HG03571 (cell line): ENCODE results near the gene SP6.

ENCODE experiments used
- ATAC-seq: cut with Tn5 transposase; IDR thresholded peaks from one replicate; pipeline ENCODE4 v1.9.1; 2021; ENCODE audit not compliant: unreplicated experiment

Gene SP6

DNA sequence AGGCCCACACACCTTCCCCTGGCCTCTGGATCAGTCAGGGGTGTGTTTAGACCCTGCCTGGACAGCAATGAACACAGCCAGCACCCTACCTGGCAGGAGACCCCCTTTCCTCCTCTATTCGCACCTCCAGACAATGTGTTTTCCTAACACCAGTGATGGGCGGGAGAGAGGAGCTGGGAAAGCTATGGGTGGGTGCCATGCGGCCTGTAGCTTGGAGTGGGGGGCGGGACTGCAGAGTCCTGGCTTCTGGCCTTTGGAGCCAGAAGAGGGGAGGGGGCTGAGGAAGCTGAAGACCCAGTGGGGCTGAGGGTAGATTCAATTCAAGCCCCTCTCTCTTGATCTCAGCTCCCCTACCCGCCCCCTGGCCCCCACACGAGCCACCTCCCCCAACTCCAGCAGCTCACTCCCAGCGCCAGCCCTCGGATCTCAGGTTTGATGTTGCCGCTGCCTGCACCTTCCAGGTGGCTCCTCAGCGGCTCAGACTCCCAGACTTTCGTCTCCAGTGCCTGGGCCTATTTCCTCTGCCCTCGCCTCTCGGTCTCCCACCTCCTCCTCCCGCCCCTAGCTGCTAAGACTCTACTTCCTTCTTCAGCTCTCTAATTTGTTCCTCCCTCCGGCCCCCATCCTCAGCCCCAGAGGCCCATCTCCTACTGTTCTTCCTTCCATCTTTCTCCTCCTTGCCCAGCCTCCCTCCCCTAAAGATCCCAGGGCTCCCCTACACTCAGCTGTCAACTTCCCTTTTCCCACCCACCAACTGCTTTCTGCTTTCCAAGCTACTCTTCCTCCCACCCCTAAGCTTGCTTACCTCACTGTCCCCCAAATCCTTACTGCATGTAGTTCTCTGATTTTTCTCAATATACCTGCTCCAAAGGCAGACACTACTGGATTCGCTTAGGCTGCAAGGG is 6.8 kb upstream of the SP6 start:
- no peak for ATAC-seq

DNA sequence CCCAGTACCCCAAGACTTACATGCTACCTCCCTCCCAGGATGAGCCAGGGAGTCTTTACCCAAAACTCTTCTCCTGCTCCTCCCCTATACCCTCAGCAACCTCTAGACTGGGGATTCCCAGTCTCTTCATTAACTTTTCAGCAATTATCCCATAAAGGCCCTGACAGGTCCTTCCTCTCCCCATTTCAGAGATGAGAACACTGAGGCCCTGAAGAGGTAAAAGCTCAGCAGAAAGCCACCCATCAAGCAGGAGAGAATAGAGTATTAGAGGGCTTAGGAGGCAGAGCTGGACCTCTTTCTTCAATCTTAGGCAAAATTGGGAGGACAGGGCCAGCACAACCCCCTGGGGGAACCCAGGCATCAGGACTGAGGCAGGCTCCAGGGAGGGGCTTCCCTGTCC is 5.9 kb upstream of the SP6 start:
- no peak for ATAC-seq

DNA sequence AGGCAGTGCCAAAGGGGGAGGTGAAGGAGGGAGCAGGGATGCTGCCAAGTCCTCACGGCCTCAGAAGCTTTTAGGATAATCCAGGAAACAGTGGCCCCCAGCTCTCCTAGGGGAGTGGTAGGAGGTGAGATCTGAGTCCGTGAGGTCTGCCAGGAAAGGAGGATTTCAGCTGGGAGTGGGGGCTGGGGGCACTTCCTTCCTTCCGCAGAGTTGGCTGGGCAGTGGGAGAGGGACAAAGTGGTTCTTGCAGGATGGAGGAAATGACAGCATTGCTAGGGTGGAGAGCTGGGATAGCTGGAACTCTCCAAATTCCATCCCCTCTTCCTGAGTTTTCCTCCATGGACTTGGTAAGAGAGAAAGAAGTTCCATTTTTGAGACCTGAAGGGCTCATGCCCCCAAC is 4.8 kb upstream of the SP6 start:
- no peak for ATAC-seq

DNA sequence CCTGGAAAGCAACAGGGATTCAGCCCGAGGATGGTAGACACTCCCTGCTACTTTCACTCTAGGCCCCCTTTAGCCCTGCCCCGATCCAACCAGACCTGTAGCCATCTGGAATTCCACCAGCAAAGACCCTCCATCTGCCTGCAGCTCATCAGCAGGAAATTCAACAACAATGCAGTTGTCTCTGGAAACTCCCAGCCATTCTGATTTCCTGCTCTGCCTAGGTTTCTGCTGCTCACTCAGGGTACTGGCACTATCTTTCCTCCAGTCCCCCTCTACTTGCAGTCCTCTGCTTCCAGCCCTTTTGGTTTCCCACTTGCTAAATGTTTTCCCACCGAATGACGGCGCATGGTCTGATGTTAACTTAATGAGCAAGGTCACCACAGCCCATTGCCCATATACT is 2.7 kb upstream of the SP6 start:
- ATAC-seq, result no peak

DNA sequence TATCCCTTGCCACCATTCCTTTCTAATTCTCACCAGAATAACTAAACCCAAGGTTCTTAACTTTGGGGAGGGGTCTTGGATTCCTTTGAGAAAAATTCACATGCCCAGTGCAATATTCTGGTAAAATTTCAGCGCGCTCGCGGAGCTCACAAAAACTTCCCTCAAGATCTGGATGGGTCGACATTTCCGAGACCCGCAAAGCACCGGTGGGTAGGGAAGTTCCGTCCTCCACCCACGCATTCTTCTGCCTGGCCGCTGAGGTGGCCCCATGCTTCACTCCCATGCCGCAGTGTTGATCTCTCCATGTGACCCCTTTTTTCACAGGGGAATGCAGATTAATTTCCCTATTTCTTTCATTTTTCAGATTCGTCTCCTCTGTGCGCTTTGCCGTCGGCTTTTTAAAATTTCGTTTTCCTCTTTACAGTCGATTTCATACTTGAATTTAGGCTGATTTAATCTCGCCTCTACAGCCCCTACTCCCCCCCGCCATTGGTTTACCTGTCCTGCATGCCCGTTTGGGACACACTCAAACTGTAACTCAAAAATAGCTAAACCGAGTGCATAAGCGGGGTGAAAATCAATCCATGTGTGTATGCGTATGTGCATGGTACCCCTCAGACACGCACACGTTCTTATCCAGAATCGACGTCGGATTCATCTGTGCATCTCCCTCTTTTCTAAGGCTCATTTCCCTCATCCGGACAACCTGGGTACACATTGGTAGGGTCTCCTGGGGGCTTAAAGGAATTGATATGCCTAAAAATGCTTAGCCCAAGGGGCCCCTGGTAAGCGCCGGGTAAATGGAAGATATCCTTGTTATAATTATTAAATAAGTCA is 1.4 kb upstream of the SP6 start:
- no peak for ATAC-seq

DNA sequence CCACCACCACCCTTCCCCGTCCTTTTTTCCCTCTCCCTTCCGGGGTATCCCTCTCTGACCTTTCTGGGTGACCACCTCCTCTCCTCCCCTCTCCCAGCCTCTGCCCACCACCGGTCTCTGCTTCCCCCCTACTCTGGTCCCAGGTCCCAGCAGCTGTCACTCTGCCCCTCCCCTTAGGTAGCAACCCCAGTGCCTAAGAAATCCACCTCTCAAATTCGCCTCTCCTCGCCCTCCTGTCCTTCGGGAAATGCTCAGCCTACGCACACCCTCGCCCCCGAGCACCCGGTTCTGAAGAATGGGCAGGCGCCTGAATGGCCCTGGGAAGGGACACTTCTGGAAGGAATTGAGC is 775 bp upstream of the SP6 start:
- ATAC-seq, result no peak

DNA sequence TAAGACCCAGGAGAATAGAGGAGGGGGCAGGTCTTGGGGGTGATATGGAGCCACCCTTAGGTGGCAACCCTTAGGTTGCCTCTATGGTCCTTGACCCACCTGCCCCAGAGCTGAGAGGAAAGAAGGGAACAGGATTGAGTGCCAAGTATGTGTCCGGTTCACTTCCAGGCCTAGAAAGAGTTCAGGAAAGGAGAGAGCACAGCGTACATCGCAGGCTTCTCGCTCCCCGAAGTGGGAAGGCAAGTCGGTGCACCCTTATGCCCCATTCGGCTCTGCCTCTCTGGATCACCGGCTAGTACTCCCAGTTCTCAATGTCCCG is 631 bp downstream of the SP6 start:
- no peak for ATAC-seq

DNA sequence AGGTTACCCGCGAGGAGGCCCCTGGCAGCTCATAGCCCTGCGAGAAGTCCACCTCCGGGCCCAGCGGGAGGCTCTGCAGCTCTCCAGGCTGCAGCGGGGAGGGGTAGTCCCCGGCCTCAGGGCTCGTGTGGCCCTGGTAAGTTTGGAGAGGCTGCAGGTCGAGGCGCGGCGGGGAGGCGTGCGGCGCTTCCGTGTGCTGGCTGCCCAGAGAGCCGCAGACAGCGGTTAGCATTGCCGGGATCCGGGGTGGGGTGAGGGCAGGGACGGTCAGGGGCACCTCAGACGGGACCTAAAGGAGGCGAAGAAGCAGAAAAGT is 2.8 kb downstream of the SP6 start:
- no peak for ATAC-seq

DNA sequence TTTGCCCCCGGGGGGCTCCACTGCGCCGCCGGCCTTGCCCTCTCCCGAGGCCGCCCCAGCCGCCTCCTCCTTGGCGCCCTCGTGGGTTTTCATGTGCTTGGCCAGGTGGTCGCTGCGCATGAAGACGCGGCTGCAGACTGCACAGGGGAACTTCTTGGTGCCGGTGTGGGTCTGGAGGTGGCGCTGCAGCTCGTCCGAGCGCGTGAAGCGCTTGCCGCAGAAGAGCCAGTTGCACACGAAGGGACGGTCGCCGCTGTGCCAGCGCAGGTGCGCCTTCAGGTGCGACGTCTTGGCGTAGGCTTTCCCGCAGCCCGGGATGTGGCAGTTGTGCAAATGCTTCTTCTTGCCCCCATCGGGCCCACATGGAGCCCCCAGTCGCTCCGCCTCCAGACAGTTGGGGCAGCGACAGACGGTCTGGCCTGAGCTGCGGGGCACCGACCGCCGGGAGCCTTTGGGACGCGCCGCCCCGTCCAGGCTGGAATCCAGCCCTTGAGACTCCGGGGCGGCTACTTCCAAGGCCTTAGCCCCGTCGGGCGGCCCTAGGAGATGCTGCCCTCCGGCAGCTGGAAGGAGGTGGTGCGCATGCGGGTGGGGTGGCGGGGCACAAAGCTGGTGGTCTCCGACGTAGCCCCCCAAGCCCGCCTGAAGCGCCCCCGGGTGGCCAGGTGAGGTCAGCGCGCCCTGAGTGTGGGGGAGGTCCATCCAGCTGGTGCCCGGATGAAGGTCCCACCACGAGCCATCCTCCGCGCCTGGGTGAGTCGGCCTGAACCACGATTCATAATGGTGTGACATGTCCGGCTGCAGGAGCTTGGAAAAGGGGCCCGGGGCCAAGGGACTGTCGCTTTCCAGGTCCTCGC is 3.4 kb downstream of the SP6 start:
- ATAC-seq, result no peak

DNA sequence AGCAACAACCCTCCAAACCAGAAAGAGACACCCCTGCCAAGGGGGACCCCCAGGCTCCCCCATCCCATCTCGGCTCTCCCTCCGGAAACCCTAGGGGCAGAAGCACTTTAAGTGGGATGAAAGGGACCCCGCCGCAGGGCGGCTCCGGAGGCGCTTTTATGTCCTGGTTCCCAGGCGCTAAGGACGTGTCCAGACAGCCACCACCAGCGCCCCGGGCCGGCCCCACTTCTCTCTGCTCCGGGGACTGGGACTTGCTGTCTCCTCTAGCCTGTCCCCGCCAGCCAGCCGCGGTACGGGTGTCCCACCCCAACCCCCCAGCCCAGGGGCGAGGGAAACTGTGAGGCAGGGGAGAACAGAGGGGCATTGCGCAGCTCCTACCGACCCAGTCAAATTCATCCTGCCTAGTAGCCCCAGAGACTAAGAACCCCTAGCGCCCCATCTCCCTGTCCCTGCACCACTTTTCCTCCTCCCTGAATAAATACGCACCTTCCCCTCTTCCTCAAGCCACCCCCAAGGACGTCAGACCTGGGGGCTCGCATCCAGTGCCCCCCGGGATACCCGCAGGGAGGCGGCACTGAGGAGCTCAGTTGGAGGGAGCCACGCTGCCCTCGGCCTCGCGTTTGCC is 4.1 kb downstream of the SP6 start:
- ATAC-seq, result no peak

DNA sequence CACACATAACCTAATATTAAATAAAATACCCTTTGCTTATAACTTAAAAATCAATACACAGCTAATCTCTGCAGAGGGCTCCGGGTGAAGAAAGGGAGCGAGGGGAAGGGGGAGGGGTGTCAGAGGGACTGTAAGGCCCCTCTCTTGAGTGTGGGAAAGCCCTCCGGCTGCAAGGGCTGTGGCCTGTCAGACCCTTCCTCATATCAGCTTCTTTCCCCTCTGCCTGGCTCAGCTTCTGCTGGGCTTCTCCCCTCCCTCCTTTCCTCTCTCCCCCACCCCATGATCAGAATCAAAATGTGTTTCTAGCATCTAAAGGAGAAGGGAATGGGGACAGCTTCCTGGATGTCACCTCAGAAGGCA is 5.3 kb downstream of the SP6 start:
- no peak for ATAC-seq

DNA sequence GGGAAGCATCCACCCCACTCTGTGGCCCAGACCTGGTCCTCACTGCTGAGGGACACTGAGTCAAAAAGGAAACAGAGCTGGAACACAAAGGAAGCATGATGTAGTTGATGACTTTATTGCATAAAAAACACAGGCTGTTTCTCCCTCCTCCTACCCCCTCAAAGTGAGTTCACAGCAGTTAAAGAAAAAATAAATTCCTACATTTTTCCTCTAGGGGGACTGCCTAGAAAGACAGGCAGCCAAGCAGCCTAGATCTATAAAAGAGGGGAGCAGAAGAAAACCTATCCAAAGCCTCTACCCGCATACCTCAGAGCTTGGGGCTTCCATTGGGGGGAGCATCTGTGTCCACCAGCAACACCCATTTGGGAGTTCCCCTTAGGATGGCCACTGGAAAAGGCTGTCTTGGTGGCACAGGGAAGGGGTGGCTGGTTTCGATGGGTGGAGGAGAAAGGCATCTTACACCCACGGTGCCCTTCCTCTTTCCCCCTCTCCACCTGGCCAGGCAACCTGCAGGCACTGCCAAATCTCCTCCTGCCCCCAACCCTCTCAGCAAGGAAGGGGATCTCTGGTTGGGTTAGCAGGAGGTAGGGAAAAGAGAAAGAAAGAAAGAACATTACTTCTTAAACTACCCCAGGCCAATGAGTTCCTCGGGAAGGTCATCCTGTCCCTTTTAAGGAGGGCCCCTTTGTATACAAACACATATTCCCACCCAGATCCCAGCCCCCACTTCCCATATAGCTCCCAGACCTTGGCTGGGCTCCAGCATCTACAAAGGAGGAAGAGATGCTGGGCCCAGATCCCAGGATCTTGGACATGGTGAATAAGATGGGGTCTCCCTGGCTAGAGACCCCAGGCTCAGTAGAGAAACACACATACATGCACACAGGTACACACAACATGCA is 5.9 kb downstream of the SP6 start:
- no peak for ATAC-seq

DNA sequence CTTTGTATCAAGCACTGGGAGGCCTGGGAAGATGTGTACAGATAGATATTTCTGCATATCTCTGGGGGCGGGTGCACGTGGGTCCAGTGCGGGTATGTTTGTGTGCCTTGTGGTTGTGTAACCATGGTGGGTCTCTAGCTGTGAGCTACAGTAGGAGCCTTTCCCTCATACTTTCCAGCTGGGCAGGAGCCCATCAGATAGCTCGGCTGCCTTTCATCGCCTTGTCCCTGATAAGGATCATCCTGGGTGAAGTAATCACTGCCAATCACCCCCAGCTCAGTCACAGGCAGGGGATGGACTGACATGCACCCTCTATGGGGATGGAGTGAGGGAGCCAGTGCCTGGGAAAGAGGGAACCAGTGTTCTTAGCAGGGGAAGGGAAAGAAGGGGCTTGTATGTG is 6.7 kb downstream of the SP6 start:
- no peak for ATAC-seq

DNA sequence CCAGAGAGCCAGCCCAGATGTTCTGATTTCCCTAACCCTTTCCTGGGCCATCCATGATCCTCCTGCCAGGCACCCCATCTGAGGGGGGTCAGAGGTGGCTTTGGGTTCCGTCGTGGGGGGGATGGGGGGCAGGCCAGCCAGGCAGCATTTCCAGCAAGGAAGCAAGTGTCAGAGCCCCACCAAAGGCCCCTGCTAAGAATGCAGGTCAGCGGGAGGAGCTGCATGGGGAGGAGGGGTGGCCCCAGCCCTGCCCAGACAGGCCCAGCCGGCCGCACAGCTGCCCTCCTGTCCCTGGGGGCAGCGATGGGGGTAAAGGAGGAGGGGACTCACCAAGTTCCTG is 7.6 kb downstream of the SP6 start:
- ATAC-seq, result no peak

DNA sequence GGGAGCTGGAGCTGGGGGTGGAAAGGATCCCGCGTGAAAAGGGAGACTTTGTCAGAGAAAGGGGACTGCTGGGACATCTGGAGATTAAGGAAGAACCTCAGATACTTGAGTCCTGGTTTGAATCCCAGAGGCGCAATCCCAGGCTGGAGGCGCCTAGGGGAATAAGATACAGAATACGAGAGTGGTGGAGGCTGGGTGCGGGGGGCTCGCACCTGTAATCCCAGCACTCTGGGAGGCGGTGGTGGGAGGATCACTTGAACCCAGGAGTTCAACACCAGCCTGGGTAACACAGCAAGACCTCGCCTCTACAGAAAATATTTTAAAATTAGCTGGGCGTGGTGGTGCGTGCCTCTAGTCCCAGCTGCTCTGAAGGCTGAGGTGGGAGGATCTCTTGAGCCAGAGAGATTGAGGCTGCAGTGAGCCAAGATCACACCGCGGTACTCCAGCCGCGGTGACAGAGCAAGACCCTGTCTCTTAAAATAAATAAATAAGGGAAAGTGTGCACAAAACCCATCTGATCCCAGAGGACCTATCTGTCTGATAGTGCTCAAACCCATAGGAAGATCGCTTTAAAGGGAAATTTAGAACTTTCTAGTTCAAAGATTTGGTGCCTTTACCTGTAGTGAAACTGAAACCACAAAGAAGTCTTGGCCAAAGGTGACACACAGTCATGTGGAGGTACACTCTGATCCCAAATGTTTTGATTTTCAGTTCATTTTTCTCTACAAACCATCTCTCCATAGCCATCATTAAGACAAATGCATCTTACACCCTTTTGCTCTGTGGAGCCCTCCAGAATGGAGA is 9.3 kb downstream of the SP6 start:
- no peak for ATAC-seq

DNA sequence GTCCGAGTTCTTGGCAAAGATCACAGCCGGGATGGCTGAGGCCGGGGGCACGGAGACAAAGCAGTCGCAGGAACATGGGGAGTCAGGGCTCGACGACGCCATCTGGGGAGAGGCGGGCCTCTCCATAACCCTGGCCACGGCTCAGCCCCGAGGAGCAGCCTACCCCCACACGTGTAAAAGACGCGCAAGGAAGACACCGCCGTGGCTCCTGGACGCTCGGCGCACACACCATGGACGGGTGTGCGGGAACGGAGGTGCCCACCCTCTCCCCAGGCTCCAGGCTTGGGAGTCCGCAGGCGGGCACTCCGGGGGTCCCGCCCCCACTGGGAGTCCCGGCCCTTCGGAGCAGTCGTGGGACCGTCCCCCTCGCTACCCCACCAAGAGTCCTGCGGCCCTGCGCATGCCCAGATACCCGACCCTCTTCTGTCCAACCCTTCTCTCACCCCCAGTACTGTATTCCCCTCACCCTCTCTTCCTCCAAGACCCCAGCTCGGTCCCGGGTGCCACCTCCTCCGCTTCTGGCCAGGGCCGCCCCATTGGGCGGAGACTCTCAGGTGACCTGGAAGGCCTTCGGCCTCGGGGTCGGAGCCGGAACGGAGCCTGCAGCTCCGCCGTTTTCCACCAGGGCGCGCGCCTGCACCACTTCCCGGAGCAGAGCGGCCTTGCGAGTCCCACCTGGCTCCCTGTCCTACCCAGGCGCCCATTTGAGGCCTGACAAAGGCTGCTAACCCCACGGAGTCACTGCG is 10.0 kb downstream of the SP6 start, which contains the start of gene SCRN2:
Gene SCRN2 (minus strand): TSS at position 532 of the 746 bp plus-strand sequence. CDS start 430 bp downstream, at position 102.
- peak; percentile 76 for ATAC-seq

DNA sequence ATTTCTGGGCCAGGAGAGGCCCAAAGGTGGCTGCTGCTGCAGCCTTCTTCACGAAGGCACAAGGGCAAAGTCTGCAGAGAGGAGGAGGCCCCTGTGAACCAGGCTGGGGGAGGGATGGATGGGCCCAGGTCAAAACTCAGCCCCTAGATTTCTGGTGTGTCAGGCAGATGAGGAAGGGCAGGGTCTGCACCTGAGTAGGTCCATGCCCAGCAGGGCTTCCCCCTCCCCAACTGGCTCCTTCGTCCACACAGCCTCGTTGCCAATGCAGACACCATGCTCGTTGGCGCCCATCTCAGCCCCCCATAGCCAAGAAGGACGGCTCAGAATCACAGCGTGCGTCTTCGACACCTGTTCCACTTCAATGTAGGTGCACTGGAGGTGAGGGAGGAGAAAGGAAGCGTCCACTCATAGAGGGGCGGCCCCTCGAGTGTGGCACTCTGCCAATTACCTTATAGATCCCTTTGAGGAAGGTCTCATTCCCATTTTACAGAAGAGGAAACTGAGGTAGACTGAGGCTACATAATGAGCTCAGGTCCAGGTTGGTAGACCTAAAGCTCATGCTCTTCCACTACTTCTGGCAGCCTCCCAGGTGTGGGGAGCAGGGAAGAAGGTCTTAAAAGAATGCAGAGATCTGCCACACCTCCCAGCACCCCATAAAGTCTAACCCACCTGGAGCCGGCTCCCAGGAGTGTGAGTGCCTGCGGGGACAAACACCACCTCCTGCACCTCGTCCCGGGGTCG is 10.8 kb downstream of the SP6 start:
- ATAC-seq, result no peak

DNA sequence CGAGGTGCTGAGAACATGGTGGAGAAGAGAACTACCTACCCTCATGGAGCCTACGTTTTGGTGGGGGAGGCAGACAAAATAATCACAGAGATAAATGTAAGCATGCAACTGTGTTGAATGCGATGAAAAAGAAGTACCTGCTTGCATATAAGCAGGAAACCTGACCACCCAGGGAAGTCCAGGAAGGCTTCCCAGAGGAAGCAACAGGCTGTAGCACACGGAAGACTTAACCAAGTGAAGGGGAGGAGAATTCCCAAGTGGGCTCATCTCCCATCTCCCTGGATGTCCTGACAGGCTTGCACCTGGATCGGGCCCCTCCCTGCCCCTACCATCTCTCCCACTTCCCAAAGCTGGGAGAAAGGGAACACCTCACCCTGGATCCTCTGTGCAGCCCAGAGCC is 11.9 kb downstream of the SP6 start:
- no peak for ATAC-seq
